Skin epidermis (tissue), 12 donors: Measurements from ENCODE around the gene EVPLL.
"Not testable (repeated sequence)": the region's sequence is repeated elsewhere in the genome, so short reads cannot be mapped to it uniquely, and the experiment has no call there.

Experiments
- H3K27ac ChIP-seq, 21 experiments: fragments of 200-600 bp; sonication (generic) in 11 of 21; one replicate each; pipeline ENCODE4 v1.5.0; 2020; ENCODE audit warnings: mild to moderate bottlenecking in 3 of 21, inconsistent platforms in 2 of 21, moderate library complexity in 2 of 21
- H3K4me3 ChIP-seq, 7 experiments: fragments of 200-600 bp; sonication (generic) in 2 of 7; one replicate each; pipeline ENCODE4 v1.5.0; 2020; ENCODE audit warnings: inconsistent platforms in 2 of 7, mild to moderate bottlenecking in 2 of 7, moderate library complexity in 1 of 7

EVPLL gene

GRCh38 chr17:18412001-18412538, 34.5 kb downstream of the EVPLL start:
- Histone ChIP-seq H3K4me3 (peak overlapping the region in 5 of 7 experiments; percentile 31 to 55 (median 48)), H3K27ac (peak overlapping the region in 10 of 21 experiments; percentile 67 to 84 (median 82))

DNA sequence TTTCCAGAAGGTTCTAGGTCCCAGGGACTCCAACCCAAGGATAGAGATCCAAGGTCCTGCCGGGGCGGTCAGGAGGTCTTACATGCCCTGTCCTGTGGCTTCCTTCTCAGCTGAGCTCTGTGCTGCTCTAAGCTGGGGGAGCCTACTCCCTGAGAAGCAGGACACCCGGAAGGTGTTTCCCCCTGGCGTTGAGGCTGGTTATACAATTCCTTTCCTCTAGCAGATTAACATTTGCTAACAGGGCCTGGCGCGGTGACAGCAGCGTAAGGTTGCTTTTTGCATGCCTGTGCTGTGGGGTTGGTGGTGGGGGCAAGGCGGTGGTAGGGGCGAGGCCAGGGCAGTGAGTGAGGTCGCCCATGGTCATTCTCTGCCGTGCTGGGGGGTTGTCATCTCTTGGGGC, 43.9 kb downstream of the EVPLL start:
- H3K4me3 ChIP-seq, H3K27ac ChIP-seq: not testable (repeated sequence)

DNA sequence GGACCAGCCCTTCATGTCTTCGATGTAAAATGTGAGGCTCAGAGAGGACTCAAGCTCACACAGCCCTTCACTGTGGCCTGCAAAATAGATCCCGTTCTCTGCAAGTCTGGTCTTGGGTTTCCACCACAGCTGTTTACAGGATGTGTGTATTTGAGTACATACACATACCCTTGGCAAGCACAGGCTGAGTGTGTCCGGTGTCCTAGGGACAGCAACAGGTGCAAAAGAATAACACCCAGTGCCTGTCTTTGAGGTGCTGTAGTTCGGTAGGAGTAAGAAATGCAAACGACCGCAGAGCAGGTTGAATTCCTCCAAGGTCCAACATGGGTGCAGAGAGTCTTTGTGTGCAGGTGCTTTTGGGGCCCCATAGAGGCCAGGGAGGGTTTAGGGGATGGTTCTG, 44.9 kb downstream of the EVPLL start:
- not testable (repeated sequence) for H3K4me3 ChIP-seq, H3K27ac ChIP-seq

DNA sequence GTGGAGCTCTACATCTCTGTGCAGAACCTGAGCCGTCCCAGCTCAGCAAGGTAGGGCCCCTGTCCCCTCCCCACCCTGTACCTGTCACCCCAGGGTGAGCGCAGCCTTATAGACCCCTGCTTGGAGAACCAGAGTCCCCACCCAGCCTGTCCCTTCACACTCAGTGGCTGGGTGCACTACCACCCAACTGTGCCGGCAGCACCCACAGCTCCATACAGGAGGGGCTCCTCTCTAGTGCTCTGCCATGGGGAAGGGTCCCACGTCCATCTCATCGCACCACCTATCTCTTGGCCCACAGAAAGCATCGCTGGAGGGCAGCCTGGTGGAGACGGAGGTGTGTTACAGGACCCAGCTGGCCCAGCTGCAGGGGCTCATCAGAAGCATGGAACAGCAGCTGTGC, 45.4 kb downstream of the EVPLL start:
- not testable (repeated sequence) for H3K27ac ChIP-seq, H3K4me3 ChIP-seq

DNA sequence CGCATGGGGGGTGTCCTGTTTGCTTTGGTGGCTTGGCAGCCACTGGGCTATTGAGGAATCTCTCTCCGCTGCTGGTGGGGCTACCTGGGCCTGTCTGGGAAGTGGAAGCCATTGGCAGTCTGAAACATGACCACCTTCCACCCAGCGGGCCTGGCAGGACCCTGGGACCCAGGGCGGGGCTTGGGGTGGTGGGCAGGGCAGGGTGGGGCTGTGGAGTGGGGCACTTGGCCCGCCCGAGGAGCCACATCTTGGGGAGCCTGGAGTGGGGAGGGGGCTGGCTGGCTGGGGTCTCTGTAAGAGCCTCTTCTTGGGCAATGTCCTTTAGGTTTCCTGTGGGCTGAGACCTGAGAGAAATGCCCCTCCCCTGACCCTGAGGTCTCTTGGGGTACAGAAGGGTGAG, 48.0 kb downstream of the EVPLL start:
- not testable (repeated sequence) for H3K27ac ChIP-seq, H3K4me3 ChIP-seq

DNA sequence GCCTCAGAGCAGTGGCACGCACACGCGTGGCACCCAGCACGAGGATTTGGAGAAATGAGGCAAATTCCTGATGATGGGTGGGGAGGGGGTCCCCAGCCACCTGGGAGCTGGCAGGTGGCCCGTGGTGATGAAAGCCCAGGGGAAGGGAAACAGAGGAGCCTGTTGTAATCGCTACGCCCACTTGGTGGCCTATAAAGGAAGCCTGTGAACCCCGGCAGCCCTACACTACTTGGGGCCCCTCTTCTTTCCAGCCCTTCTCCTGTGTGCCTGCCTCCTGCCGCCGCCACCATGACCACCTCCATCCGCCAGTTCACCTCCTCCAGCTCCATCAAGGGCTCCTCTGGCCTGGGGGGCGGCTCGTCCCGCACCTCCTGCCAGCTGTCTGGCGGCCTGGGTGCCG, 49.1 kb downstream of the EVPLL start:
- H3K27ac ChIP-seq, H3K4me3 ChIP-seq: not testable (repeated sequence)

- not testable (repeated sequence) for H3K27ac ChIP-seq, H3K4me3 ChIP-seq
These were observed 54.6 kb downstream of the EVPLL start for GRCh38 chr17:18432206-18432605.
